HG03025 (cell line): ENCODE measurements around the gene CCDC12.
A peak's percentile ranks its signal among the peaks of the same experiment; 100 is the strongest.

ENCODE experiments used
- ATAC-seq: cut with Tn5 transposase; IDR thresholded peaks from one replicate; pipeline ENCODE4 v1.9.1; 2021; ENCODE audit warnings: mild to moderate bottlenecking, moderate library complexity; ENCODE audit not compliant: unreplicated experiment, low FRiP score

The CCDC12 gene

DNA sequence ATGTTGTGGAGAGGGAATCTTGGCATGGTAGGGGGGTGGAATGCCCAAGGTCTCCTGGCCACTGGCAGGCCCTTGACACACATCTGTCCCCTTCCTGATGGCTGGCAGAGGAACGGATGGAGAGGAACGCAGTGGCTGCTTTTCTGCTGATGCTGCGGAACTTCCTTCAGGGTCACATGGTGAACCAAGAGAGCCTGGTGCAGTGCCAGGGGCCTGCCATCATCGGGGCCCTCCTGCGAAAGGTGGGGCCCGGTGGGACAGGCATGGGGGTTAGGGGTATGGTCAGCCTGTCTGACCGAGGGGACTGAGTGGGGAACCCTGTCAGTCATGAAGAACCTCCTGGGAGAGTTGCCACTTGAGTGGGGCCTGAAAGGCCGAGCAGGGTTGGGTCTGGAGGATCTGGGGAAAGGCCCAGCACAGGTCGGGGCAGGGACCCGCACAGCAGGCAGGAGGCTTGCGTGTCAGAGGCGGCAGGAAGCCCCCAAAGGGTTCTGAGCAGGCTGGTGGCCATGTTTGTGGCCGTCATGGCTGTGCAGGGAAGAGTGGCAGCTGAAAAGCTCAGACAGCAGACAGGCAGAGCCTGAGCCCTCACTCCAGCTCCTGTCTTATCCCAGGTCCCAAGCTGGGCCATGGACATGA is 21.0 kb upstream of the CCDC12 start:
- no peak for ATAC-seq

DNA sequence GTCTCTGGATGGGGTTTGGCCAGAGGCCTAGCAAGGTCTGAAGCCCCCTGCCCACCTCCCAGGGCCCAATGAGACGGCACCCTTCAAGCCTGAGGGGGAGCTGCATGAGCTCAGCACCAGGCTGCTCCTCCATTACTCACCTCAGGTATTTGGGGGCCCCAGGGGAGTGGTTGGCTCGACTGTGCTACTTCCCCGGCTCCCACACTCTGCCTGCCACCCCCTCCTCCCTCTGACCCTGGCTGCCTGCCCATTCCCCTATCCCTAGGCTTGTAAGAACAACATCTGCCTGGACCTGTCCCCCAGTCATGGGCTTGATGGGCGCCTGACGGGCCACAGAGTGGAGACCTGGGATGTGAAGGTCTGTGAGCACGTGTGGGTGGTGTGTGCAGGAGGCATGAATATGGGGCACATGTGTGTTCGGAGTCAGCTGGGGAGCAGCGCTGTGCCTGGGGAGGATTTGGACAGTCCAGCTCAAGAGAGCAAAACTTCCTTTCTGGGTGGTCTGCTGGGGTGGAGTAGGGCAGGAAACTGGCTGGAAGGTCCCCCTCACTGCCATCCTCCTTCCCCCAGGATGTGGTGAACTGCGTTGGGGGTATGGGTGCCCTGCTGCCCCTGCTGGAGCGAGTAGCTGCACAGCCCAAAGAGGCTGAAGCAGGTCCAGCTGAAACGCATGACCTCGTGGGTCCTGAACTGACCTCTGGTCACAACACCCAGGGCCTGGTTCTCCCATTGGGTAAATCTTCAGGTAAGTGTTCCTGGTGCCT is 20.3 kb upstream of the CCDC12 start:
- ATAC-seq, result no peak

- ATAC-seq, result no peak
Measured at GRCh38 chr3:46995901-46996562, 19.5 kb upstream of the CCDC12 start.

- no peak for ATAC-seq
Measured at GRCh38 chr3:46994801-46995731, 18.5 kb upstream of the CCDC12 start.

DNA sequence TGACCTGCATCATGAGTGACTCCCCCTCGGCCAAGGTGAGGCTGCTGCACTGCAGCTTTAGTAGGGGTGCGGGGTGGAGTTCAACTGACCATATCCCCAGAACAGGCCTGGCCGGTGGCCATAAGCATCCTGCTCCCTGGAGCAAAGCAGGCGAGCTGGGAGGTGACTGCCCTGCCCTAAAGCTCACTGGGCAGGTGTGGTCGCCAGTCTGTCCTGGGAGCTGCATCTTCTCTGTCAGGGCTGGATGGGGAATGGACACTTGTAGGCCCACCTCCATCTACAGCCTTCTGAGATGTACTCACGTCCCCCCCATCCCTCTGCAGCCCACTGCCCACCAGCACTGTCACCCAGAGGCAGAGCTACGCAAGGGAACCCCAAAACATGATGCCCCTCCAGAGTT is 17.4 kb upstream of the CCDC12 start:
- ATAC-seq, result no peak

DNA sequence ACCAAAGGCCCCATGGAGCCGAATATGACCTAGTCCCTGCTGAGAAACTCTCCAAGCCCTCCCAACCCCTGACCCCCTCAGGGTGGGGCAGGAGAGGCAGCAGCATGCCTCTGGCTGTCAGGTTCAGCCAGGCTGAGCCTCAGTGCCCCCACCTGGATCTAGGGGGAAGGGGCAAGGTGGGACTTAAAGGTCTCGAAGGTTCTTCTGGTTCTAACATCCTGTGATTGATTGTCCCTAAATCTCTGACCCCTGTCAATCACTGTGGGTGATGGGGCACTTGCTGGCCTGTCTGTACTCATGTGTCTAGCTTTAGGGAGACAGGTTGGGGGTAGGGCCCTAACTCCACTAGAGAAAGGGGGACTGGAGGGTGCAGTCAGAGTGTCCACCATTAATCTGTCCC is 16.7 kb upstream of the CCDC12 start:
- ATAC-seq, result no peak

GRCh38 chr3:46992231-46992630 is 15.7 kb upstream of the CCDC12 start:
- ATAC-seq, result no peak

DNA sequence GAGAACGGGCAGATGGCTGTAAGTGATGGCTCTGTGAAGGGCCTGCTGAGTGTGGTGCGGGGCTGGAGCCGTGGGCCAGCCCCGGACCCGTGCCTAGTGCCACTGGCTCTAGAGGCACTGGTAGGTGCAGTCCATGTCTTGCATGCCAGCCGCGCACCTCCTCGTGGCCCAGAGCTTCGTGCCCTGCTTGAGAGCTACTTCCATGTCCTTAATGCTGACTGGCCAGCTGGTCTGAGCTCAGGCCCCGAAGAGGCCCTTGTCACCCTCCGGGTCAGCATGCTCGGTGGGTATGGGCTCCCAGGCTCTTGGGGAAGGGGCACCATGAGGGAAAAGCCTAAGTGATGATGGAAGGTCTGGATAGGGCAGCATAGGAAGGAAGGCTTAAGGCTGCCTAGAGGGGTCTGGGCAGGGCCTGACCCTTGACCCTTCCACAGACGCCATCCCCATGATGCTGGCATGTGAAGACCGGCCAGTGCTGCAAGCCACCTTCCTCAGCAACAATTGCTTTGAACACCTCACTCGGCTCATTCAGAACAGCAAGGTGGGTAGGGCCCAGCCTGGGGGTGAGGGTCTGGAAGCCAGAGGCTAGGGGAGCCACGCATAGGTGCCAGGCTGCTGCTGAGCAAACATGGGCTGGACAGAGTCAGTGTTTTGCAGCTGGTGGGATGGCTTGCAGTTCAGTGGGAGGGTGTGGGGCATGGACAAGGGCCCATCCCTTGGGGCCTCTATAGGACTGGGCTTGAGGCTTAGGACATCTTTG is 15.0 kb upstream of the CCDC12 start:
- ATAC-seq, result no peak

- ATAC-seq, result no peak
Measured at GRCh38 chr3:46990573-46991374, 14.2 kb upstream of the CCDC12 start.

DNA sequence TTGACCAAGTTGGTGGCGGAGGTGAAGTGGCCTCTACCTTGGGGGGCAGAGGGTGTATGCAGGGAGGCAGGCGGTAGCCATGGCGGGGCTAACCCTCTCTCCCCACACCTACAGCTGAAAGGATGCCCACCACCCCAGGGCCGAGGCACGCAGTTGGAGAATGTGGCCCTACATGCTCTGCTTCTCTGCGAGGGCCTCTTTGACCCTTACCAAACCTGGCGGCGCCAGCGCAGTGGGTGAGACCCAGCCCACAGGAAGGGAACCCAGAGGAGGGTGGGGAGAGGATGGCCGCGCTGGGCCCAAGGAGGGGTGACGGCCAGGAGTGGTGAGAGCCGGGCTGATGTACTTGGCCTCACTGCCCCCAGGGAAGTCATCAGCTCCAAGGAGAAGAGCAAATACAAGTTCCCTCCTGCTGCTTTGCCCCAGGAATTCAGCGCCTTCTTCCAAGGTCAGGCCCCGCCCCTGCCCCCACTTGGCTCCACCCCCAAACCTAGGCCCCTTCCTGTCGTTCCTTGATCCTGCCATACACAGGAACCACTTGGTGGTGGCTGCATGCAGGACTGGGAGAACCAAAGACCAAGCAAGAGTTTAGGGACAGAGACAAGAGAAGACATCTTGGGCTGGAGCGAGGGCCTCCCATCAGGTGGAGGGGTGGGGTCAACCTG is 12.7 kb upstream of the CCDC12 start:
- no peak for ATAC-seq

- no peak for ATAC-seq
Measured at GRCh38 chr3:46988616-46989015, 12.1 kb upstream of the CCDC12 start.

DNA sequence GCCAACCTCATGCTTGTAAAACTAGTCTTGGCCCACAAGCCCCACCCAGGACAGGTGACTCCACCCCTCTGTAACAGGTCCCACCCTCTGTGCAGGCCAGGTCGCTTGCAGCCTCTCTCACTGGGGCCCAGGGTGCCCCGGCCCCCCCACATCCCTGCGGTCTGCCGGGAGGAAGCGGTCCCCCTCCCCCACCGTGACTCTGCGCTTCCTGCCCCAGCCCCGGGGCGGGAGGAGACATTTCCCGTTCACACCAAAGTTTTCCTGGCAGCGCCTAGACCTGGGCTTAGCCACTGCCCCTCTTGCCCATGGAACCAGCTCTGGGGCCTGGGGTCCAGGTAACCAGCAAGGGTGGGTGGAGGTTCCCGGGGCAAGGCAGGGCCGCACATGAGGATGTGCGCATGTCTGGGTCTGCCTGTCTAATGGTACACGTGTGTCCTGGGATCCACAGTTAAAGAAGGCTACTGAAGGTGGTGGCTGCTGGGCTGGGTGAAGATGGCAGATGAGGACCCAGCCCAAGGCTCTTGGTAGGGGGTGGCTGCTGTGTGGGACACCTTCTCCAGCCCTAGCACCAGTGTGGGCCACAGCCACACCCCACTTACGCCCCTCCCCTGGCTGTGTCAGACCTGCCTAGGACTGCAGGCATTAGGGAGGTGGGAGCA is 11.3 kb upstream of the CCDC12 start:
- ATAC-seq, result peak; percentile 68

GRCh38 chr3:46987319-46987742 is 10.8 kb upstream of the CCDC12 start:
- peak; percentile 3 for ATAC-seq

- ATAC-seq, result no peak
Measured at GRCh38 chr3:46986782-46987310, 10.3 kb upstream of the CCDC12 start.

GRCh38 chr3:46986055-46986730 is 9.6 kb upstream of the CCDC12 start:
- no peak for ATAC-seq

DNA sequence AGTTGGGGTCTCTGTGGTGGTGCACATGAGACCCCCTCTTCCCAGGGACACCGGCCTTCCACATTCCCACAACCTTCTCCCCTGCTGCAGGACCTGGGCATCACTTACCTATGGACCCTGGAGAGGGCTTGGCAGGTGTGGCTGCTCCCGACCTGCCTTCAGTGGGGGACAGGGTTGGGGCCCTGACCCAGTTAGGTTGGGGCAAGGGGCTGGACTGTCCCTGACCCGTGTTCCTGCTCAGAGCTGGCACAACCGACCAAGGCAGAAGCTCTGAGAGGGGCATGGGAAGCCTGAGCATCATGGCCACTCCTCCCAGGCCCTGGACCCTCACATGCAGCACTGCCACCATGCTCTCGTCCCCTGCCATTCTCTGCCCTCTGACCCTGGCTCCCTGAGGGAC is 9.0 kb upstream of the CCDC12 start:
- no peak for ATAC-seq
